GM19239 (cell line): Measurements from ENCODE around the gene FAM83G.
"Not testable (repeated sequence)": the region's sequence is repeated elsewhere in the genome, so short reads cannot be mapped to it uniquely, and the experiment has no call there.

ENCODE experiments used
- DNase-seq: peaks from one replicate; pipeline ENCODE4 v3.0.0; 2011; ENCODE audit warnings: low spot score; ENCODE audit not compliant: insufficient read length
- FAIRE-seq: peaks from 2 replicates; lab custom pipeline; 2011; peaks lifted over from hg19 to GRCh38; lab: Jason Lieb, UNC

Gene FAM83G

GRCh38 chr17:19004421-19005136, at the start of gene FAM83G:
TSS of gene FAM83G (minus strand) at chr17:19004764. CDS start at chr17:19004041, 723 bp downstream.
- FAIRE-seq = peak; percentile 64

GRCh38 chr17:19048826-19049225, 44.3 kb upstream of the FAM83G start:
- DNase-seq, FAIRE-seq: not testable (repeated sequence)

More at GRCh38 chr17:19004421-19005136, at the start of gene FAM83G:
- DNase-seq = peak; percentile 87

GRCh38 chr17:19047510-19047909, 42.9 kb upstream of the FAM83G start:
- FAIRE-seq, DNase-seq: not testable (repeated sequence)

GRCh38 chr17:19046782-19047375, 42.3 kb upstream of the FAM83G start, which contains the start of gene GRAP:
TSS of gene GRAP (minus strand) at chr17:19046957. CDS start at chr17:19046926, 31 bp downstream.
- FAIRE-seq = peak; percentile 100
- not testable (repeated sequence) for DNase-seq

- FAIRE-seq, DNase-seq: not testable (repeated sequence)
Observed at GRCh38 chr17:19044643-19045042, 40.1 kb upstream of the FAM83G start.

GRCh38 chr17:19043032-19043431, 38.5 kb upstream of the FAM83G start:
- peak; percentile 97 for FAIRE-seq

GRCh38 chr17:19042369-19042768, 37.8 kb upstream of the FAM83G start:
- FAIRE-seq, DNase-seq: not testable (repeated sequence)

More at GRCh38 chr17:19043032-19043431, 38.5 kb upstream of the FAM83G start:
- DNase-seq = not testable (repeated sequence)

- DNase-seq, FAIRE-seq: not testable (repeated sequence)
Observed at GRCh38 chr17:19041871-19042270, 37.3 kb upstream of the FAM83G start.

GRCh38 chr17:19040350-19040749, 35.8 kb upstream of the FAM83G start:
- FAIRE-seq = peak; percentile 90

GRCh38 chr17:19038730-19039129, 34.2 kb upstream of the FAM83G start:
- not testable (repeated sequence) for FAIRE-seq, DNase-seq

More at GRCh38 chr17:19040350-19040749, 35.8 kb upstream of the FAM83G start:
- not testable (repeated sequence) for DNase-seq

- DNase-seq, FAIRE-seq: not testable (repeated sequence)
Observed at GRCh38 chr17:19038007-19038406, 33.4 kb upstream of the FAM83G start.

GRCh38 chr17:19037547-19037946, 33.0 kb upstream of the FAM83G start:
- DNase-seq, FAIRE-seq: not testable (repeated sequence)

GRCh38 chr17:19036186-19036585, 31.6 kb upstream of the FAM83G start:
- not testable (repeated sequence) for DNase-seq
- peak; percentile 97 for FAIRE-seq

- not testable (repeated sequence) for DNase-seq
- FAIRE-seq = peak; percentile 95
Observed at GRCh38 chr17:19032377-19032988, 27.9 kb upstream of the FAM83G start.

GRCh38 chr17:19031729-19032128, 27.2 kb upstream of the FAM83G start:
- DNase-seq, FAIRE-seq: not testable (repeated sequence)

GRCh38 chr17:19030771-19031449, 26.3 kb upstream of the FAM83G start:
- not testable (repeated sequence) for FAIRE-seq, DNase-seq

- not testable (repeated sequence) for DNase-seq, FAIRE-seq
Observed at GRCh38 chr17:19029740-19030139, 25.2 kb upstream of the FAM83G start.

- not testable (repeated sequence) for DNase-seq, FAIRE-seq
Observed at GRCh38 chr17:19028671-19029070, 24.1 kb upstream of the FAM83G start.

- FAIRE-seq (no peak), DNase-seq (no peak)
Observed at GRCh38 chr17:19024101-19025078, 19.8 kb upstream of the FAM83G start.
